SU-DHL-6 (cell line): Measurements from ENCODE around the gene BSND.

Source experiments
- H2AFZ ChIP-seq: fragments of 200-600 bp; sonication (generic); 2 replicates; pipeline ENCODE4 v1.6.1; 2014; ENCODE audit warnings: low read depth, mild to moderate bottlenecking, moderate library complexity, mixed read lengths, antibody characterized with exemption, low read length; ENCODE audit not compliant: severe bottlenecking
- H3F3A ChIP-seq: fragments of 200-600 bp; shearing (Covaris generic); 2 replicates; pipeline ENCODE4 v1.6.0; 2016; ENCODE audit warnings: antibody characterized with exemption, mild to moderate bottlenecking; ENCODE audit not compliant: insufficient read depth
- H3K27ac ChIP-seq: fragments of 200-600 bp; sonication (generic); 2 replicates; pipeline ENCODE4 v1.5.1; 2016; ENCODE audit warnings: low read depth, mild to moderate bottlenecking, low read length, moderate library complexity, mixed read lengths
- H3K27me3 ChIP-seq: fragments of 200-600 bp; sonication (generic), shearing (Covaris generic); 2 replicates; pipeline ENCODE4 v1.6.0; 2014; ENCODE audit warnings: mild to moderate bottlenecking, low read length
- H3K36me3 ChIP-seq: fragments of 200-600 bp; sonication (generic); 2 replicates; pipeline ENCODE4 v1.6.1; 2014; ENCODE audit warnings: mild to moderate bottlenecking, low read length, mixed read lengths
- H3K4me2 ChIP-seq: fragments of 300-600, 200-600 bp; shearing (Covaris generic), sonication (generic); 2 replicates; pipeline ENCODE4 v1.6.0; 2014; ENCODE audit warnings: low read length, low read depth, mild to moderate bottlenecking; ENCODE audit not compliant: poor library complexity, severe bottlenecking
- H3K4me3 ChIP-seq: fragments of 200-600 bp; sonication (generic); 2 replicates; pipeline ENCODE4 v1.5.1; 2014; ENCODE audit warnings: antibody characterized with exemption, low read length, mild to moderate bottlenecking, mixed read lengths; ENCODE audit not compliant: insufficient read depth, poor library complexity, severe bottlenecking
- H3K79me2 ChIP-seq: fragments of 200-600 bp; sonication (generic); 2 replicates; pipeline ENCODE4 v1.6.1; 2014; ENCODE audit warnings: mild to moderate bottlenecking, low read length, moderate library complexity; ENCODE audit not compliant: insufficient read depth
- H3K9ac ChIP-seq: fragments of 200-600 bp; sonication (generic); 2 replicates; pipeline ENCODE4 v1.7.0; 2014; ENCODE audit warnings: mild to moderate bottlenecking, low read length
- H3K9me2 ChIP-seq: fragments of 200-600 bp; sonication (generic); replicated peaks from 2 replicates; pipeline ENCODE4 v1.6.1; 2014; ENCODE audit warnings: low read length; ENCODE audit not compliant: insufficient read depth
- H3K9me3 ChIP-seq: fragments of 200-600 bp; sonication (generic); 2 replicates; pipeline ENCODE4 v1.6.1; 2014; ENCODE audit warnings: low read length, mixed read lengths; ENCODE audit not compliant: insufficient read depth
- H4K20me1 ChIP-seq: fragments of 200-600 bp; sonication (generic); 2 replicates; pipeline ENCODE4 v1.6.1; 2014; ENCODE audit warnings: low read depth, mild to moderate bottlenecking, antibody characterized with exemption, low read length, moderate library complexity, mixed read lengths
- CTCF ChIP-seq: fragments of 200-600 bp; sonication (generic); IDR thresholded peaks from one replicate; pipeline ENCODE4 v1.5.1; 2017; ENCODE audit warnings: antibody characterized with exemption, mild to moderate bottlenecking, low read length, moderate library complexity; ENCODE audit not compliant: insufficient read depth, poor library complexity, severe bottlenecking
- EZH2phosphoT487 ChIP-seq: fragments of 200-600 bp; sonication (generic), shearing (Covaris generic); conservative IDR thresholded peaks from 2 replicates; pipeline ENCODE4 v1.6.1; 2018; ENCODE audit warnings: mild to moderate bottlenecking, antibody characterized with exemption, low read length, moderate library complexity, mixed read lengths

BSND gene

DNA sequence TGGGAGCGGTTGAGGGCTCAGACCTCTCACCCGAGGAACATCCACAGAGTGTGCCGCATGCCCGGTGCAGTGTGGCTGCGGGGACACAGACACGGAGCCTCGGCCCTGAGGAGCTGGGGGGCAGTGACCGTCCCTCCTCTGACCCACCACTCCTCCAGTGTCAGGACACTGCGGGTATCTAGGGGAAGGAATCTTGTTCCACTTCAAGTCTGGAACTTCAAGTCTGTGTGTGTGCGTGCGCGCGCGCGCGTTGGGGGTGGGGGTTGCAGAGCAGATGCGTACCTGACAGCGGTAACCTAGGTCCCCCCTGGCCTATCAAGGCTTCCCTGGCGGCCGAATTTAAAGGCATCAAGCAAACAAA, 57.9 kb downstream of the BSND start:
- no peak overlapping the region for H3K4me2 ChIP-seq
- H3K36me3 ChIP-seq: no peaks in the 10 kb centered on the region
- H3K9ac ChIP-seq: no peak overlapping the region
- H3K27ac ChIP-seq: no peak overlapping the region
- H3K79me2 ChIP-seq: no peaks in the 10 kb centered on the region
- no peaks in the 10 kb centered on the region for H4K20me1 ChIP-seq
- H2AFZ ChIP-seq: no peak overlapping the region
- no peaks in the 10 kb centered on the region for H3K9me2 ChIP-seq
- H3K27me3 ChIP-seq: no peaks in the 10 kb centered on the region
- H3K4me3 ChIP-seq: no peak overlapping the region
- no peaks in the 10 kb centered on the region for H3F3A ChIP-seq
- H3K9me3 ChIP-seq: no peaks in the 10 kb centered on the region
- TF ChIP-seq EZH2phosphoT487: no peak
- TF ChIP-seq CTCF: no peak

GRCh38 chr1:55057270-55057955, 58.7 kb downstream of the BSND start:
- no peaks in the 10 kb centered on the region for H3K27me3 ChIP-seq
- H2AFZ ChIP-seq: no peak overlapping the region
- H4K20me1 ChIP-seq: no peaks in the 10 kb centered on the region
- TF ChIP-seq CTCF (no peak), EZH2phosphoT487 (no peak)
- no peak overlapping the region for H3K9ac ChIP-seq
- no peaks in the 10 kb centered on the region for H3K9me3 ChIP-seq
- no peaks in the 10 kb centered on the region for H3F3A ChIP-seq
- no peak overlapping the region for H3K4me3 ChIP-seq
- H3K79me2 ChIP-seq: no peaks in the 10 kb centered on the region
- no peak overlapping the region for H3K27ac ChIP-seq
- H3K9me2 ChIP-seq: no peaks in the 10 kb centered on the region
- no peak overlapping the region for H3K4me2 ChIP-seq
- H3K36me3 ChIP-seq: no peaks in the 10 kb centered on the region

DNA sequence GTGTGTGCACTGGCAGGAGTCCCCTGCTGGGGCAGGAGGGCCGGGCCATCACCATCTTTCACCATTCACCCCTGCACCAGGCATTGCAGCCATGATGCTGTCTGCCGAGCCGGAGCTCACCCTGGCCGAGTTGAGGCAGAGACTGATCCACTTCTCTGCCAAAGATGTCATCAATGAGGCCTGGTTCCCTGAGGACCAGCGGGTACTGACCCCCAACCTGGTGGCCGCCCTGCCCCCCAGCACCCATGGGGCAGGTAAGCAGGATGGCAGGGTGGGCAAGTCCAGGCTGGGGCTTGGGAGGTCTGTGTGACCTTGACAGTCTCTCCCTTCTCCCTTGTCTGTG, 59.2 kb downstream of the BSND start:
- Histone ChIP-seq H2AFZ (no peak overlapping the region), H3K27me3 (no peaks in the 10 kb centered on the region), H3K27ac (no peak overlapping the region), H3F3A (no peaks in the 10 kb centered on the region), H3K36me3 (no peaks in the 10 kb centered on the region), H3K9ac (no peak overlapping the region), H4K20me1 (no peaks in the 10 kb centered on the region), H3K4me3 (no peak overlapping the region), H3K9me2 (no peaks in the 10 kb centered on the region), H3K4me2 (no peak overlapping the region), H3K79me2 (no peaks in the 10 kb centered on the region), H3K9me3 (no peaks in the 10 kb centered on the region)
- TF ChIP-seq EZH2phosphoT487: no peak
- no peak for TF ChIP-seq CTCF
